Measurements from ENCODE around the gene PYGO1.
"Not testable (repeated sequence)": the region's sequence is repeated elsewhere in the genome, so short reads cannot be mapped to it uniquely, and the experiment has no call there.

Gene PYGO1

DNA sequence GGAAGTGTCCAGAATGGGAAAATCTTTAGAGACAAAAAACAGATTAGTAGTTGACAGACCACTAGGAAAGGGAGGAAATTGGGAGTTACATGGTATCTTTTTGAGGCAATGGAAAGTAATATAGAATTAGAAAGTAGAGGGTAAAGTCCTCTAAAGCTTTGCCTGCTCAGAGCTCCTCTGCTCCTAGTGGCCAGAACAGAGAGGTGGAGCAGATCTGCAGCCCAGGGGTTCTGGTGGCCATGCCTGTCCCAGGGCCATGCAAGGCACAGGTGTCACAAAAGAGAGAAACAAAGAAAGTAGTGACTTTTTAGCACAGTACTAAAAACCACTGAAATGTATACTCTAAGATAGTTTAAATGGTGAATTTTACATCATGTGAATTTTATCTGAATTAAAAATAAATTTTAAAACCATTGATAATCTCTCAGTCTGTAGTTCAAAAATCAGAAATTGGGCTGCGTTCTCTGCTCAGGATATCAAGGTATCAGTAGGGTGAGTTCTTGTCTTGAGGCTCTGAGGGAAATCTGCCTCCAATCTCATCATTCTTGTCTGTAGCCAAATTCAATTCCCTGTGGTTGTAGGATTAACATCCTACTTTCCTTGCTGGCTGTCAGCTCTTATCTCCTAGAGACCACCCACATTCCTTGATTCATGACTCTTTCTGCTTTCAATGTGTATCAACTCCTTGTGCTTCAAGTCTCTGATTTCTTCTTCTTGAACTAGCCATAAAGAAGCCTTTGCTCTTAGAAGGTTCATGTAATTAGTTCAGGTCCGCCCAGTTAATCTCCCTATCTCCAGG, 23.6 kb downstream of the PYGO1 start:
- no peak for FAIRE-seq

DNA sequence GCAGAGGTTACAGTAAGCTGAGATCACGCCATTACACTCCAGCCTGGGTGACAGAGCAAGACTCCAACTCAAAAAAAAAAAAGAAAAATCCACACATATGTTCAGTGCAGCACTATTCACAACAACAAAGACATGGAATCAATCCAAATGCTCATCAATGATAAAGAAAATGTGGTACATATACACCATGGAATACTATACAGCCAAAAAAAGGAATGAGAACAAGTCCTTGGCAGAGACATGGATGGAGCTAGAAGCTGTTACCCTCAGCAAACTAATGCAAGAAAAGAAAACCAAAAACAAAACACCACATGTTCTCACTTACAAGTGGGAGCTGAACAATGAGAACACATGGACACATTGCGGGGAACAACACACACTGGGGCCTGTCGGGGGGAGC, 25.5 kb downstream of the PYGO1 start:
- FAIRE-seq, result no peak

DNA sequence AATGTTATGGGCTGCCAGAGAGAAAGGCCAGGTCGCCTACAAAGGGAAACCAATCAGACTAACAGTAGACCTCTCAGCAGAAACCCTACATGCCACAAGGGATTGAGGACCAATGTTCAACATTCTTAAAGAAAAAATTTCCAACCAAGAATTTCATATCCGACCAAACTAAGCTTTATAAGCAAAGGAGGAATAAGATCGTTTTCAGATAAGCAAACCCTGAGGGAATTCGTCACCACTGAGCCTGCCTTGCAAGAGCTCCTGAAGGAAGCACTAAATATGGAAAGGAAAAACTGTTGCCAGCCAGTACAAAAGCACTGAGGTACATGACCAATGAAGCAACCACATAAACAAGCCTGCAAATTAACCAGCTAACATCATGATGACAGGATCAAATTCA, 33.1 kb downstream of the PYGO1 start:
- no peak for FAIRE-seq

DNA sequence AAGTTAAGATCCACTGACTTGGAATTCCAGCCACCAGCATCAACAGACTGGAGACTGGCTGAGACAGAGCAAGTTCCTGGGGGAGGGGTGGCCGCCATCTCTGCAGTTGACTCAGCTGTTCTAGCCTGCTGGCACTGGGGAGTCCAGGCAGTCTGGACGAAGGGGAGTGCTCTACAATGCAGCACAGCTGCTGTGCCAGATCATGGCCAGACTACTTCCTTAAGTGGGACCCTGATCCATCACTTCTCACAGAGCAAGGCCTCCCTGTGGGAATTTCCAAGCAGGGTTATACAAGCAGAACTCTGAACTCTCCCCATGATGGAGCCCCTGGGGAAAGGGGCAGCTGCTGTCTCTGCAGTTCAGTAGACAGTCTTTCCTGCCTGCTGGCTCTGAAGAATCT, 35.2 kb downstream of the PYGO1 start:
- no peak for FAIRE-seq

DNA sequence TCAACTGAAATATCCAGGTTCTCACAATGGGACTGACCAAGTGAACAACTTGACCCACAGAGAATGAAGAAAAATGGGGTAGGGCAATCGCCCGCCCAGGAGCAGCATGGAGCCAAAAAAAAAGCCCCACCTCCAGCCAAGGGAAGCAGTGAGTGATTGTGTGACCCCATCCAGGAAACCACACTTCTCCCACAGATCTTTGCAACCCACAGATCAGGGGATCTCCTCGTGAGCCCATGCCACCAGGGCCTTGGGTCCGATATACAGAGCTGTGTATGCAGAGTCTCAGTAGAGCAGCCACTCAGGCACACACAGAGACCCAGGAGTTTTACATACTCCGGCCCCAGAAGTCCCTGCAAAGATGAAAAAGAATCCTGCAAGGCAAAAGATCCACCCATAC, 35.7 kb downstream of the PYGO1 start:
- FAIRE-seq, result no peak

DNA sequence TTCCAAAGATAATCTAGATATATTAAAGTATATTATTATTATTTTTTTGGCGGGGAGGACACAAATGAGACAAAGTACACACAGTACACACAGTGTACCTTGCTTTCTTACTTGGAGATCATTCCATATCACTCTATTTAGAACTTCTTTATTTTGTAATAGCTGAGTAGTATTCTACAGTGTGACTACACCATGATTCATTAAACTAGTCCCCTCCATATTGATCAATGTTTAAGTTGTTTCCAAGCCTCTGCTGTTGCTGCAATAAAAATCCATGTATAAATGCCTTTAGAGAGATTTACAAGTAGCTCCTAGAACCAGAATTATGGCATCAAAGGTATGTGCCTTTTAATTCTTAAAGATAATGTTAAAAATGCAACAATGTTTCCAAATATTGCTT, 38.8 kb downstream of the PYGO1 start:
- FAIRE-seq, result no peak

DNA sequence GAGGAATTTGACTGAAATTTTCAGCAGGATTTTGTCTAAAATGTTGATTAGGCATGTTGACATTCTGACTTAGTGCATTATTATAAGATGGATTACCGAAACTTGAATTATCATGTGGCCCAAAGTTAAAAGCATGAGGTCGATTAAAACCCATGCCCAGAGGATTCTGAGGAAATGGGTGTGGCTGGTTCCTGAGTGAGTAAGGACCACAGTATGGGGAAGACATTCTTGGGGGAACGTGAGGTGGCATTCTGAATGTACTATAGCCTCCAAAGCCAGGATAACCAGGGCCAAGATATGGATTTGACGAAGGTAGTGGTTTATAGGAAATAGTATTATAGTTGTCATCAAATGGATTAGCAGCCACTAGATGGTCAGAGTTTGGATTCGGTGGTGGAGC, 41.4 kb downstream of the PYGO1 start:
- FAIRE-seq, result no peak

DNA sequence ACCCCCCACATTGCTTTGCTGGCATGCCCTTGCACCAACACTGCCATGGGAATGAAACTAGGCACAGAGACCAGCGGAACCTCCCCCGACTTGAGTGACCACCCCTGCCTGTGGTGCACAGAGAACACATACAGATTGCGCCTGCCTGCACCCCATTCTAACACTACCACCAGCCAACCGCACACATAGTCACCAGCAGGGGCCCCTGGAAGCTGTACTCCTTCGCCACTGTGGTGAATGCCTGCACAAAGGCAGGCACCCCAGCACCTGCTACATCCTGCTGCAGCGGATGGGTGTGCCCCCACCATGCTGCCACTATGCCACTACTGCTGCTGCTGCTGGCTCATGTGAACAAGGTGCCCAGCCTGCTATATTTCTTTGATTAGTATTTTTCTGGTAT, 52.7 kb downstream of the PYGO1 start:
- FAIRE-seq, result no peak

DNA sequence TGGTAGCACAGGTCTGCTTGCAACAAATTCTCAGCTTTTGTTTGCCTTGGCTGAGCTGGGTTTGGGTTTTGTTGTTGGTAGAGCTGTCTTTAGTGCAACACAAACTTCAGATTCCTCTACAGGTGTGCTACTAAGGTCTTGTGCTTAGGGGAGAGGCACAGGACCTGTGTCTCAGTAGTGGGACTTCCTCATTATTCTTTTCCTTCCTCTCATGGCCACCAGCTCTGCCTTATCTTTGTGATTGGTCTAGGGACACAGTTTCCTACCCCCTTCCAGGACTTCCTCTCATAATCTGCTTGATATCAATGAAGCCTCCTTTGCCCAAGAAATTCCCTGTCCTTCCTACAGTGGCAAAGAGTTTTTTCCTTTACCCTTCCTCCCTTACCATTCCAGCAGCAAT, 55.2 kb downstream of the PYGO1 start:
- no peak for FAIRE-seq

DNA sequence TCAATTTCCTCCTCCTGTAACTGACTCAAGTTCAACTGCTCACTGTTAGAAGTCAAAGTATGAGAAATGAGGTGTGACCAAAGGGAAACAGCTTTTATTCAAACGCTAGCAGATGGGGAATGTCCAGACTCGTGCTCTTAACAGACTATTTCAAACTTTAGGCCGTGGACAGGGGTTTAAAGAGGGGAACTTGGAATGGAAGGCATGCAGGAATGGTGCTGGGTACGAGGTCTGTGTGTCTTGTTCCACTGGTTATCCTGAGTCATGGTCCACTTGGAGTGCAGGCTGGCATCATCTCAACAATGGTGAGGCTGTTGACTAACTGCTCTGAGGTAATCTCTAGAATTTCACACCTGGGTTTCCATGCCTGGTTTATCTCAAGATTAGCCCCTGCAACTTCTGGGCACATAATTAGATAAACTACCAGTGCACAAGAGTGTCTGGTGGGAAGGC, 57.3 kb downstream of the PYGO1 start:
- no peak for FAIRE-seq

DNA sequence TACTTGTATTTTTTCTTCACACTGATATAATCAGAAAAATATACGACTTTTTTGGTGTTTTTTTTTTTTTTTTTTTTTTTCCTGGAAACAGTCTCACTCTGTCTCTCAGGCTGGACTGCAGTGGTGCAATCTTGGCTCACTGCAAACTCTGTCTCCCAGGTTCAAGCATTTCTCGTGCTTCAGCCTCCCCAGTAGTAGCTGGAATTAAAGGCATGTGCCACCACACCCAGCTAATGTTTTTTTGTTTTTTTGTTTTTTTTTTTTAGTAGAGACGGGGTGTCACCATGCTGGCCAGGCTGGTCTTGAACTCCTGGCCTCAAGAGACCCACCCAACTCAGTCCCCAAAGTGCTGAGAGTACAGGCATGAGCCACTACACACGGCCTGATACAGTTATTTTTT, 59.3 kb downstream of the PYGO1 start:
- FAIRE-seq, result no peak

DNA sequence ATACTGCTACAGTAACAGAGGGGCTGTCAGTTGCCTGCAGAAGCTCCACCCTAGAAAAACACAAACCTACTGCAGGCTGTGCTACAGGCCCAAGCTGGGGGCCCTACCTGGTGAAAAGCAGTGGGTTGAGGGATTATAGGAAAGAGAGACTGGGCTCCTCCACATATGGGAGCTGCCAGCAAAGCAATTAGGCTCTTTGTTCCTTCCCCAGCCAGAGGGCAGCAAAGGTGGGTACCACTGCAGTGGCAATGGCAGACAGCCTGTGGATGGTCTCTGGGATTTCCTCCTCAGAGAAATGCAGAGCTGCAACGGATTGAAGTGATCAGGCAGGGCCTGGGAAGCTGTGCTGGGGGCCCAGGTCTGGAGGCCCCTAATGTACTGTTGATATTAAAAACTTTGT, 61.0 kb downstream of the PYGO1 start:
- no peak for FAIRE-seq

DNA sequence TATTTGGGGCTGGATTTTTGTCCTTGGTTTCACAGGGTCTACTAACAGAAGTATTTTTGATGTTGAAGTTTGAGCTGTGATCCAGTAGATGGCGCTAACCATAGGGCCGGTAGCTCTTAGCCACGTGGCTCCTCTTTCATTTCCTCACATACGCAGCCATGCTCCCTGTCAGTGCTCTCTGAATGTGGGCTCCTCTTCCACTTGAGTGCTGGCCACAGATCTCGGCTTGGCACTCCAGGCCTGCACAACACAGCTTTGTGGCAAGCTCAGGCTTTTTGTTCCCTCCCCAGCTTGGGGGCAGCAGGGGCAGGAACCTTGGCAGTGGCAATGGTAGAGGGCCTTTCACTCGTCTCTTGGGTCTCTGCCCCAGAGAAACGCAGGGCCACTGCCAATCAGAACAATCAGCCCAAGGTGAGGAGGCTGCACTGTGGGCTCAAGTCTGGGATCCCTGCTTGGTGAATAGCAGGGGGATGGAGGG, 61.5 kb downstream of the PYGO1 start:
- FAIRE-seq, result no peak

DNA sequence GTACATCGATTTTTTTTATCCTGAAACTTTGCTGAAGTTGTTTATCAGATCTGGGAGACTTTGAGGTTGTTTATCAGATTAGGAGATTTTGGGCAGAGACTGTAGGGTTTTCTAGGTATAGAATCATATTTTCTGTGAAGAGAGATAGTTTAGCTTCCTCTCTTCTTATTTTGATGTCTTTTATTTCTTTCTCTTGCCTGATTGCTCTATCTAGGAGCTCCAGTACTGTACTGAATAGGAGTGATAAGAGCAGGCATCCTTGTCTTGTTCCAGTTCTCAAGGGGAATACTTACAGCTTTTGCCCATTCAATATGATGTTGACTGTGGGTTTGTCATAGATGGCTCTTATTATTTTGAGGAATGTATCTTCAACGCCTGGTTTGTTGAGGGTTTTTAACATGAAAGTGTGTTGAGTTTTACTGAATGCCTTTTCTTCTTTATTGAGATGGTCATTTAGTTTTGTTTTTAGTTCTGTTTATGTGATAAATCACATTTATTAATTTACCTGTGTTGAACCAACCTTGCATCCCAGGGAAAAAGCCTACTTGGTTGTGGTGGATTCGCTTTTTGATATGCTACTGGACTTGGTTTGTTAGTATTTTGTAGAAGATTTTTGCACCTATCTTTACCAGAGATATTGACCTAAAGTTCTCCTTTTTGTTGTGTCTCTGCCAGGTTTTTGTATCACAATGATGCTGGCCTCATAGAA, 65.2 kb downstream of the PYGO1 start:
- no peak for FAIRE-seq

DNA sequence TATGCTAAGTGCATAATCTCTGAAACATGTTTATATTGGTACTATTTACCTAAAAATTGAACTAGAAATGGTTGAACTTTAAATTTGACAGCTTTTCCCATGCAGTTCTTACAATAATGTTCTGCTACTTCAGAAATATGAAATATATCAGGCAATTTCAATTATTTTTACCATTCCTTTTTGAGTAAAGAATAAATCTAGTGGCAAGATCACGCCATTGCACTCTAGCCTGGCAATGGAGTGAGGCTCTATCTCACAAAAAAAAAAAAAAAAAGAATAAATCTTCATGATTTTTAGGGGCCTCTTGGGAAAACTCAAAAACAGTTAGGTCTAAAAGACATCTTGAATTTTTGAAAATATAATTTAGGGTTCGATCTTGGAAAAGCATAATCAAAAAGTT, 69.5 kb downstream of the PYGO1 start:
- no peak for FAIRE-seq

DNA sequence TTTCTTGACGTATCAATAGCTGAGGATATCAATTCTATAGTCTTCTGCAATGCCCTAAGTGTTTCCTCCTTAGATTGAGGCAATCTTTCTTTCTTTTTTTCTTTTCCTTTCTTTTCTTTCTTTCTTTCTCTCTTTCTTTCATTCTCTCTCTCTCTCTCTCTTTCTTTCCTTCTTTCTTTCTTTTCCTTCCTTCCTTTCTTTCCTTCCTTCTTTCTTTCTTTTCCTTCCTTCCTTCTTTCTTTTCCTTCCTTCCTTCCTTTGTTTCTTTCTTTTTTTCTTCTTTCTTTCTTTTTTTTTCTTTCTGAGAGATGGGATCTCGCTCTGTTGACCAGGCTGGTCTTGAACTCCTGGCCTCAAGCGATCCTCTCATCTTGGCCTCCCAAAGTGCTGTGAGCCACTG, 70.1 kb downstream of the PYGO1 start:
- FAIRE-seq, result no peak

DNA sequence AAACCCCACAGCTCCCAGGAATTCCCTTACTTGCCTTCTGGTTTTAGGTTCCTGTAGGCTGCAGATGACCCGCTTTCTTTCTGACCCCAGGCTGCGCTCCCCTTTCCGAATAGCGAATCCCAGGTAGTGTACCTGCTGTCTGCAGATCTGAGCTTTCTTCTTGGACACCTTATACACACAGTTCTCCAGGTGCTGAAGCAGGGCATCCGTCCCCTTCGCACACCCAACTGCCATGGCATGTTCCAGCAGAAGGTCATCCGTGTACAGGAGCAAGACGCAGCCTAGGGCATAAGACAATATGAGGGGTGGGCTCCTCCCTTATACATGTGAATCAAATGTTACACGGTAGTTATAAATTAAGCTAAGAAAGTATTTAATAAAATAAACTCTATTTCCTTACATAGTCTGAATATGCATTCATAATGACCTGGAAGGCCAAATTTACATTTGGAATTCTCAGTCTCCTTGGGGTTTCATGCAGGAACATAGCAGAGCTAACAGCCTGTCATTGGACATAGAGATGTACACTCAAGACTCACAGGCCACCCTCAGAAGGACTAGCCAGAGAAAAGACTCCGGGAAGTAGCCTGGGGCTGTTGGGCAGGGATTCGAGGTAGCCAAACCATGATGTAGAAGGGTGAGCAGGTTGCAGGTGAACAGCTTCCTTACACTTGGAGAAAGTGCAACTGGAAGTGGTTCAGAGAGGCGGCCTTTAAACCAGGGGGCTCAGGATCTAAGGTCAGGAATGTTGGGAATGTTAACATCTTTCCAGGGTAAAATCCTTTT, 72.0 kb downstream of the PYGO1 start:
- no peak for FAIRE-seq

DNA sequence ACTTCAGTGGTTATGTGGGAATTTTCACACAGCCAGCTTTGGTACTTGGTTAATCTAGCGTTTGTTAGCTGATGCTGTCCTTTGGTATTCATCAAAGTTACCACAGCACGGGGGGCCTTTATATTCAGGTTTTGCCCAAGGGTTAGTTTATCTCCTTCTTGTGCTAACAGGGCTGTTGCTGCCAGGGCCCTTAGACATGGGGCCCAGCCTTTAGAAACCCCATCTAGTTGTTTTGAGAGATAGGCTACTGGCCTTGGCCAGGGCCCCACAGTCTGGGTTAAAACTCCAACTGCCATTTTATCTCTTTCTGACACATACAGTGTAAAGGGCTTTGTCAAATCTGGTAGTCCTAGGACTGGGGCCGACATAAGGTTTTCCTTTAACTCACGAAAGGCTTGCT, 72.7 kb downstream of the PYGO1 start:
- FAIRE-seq, result no peak

DNA sequence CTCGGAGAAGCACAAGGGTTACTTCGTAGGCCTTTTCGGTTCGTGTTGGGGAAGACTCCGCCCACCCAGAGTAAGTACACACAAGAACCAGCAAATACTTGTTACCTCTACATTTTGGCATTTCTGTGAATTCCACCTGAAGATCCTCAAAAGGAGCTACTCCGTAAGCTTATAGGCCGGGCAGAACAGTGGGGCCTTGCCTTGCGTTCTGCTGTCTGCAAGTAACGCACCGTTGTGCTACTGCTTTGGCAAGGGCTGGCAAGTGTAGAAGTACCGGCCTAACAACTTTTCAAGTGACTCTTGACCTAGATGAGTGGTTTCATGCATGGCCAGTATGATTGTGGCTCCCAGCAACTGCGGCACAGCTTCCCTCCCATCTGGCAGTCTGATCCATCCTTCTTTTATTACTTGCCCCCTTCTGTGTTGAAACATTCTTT, 73.7 kb downstream of the PYGO1 start:
- FAIRE-seq, result no peak

DNA sequence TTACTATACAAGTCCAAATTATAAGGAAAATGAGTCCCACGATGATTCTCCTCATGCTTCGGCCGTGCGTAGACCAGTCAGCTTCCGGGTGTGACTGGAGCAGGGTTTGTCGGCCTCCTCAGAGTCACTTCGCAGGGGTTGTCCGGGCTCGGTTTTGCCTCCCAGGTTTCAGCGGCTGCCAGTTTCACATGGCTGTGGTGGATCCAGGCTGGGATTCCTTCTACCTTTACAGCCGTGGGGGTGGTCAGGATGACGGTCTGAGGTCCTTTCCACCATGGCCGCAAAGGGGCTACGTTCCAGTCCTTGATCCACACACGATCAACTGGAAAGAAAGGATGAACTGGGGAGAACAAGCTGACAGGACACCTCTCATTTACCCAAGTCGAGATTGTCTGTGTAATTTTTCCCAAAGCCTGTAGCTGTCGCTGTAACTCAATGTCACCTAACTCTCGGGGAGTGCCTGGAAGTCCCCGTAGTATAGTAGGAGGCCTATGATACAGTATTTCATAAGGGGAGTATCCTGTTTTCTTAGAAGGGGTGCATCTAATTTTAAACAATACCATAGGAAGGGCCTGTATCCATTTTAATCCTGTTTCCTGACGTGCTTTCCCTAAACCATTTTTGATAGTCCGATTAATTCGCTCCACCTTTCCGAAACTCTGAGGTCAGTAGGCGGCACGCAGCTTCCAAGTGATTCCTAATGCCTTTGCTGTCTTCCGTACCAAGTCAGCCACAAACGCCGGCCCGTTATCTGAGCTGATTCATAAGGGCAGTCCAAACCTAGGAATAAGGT, 74.3 kb downstream of the PYGO1 start:
- not testable (repeated sequence) for FAIRE-seq

DNA sequence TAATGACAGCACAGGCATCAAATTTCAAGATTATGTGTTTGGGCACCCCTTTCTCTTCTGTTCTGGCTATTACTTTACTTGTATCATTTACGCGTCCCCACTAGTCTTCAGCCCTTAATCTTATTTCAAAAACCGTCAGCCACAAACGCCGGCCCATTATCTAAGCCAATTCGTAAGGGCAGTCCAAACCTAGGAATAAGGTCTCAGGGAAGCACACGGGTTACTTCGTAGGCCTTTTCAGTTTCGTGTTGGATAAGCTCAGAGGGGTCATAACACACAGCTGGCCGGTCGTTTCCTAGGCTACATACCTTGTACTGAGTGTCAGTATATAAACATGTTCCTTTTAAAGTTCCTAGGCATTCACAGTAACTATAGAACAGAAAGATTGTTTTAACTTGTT, 75.0 kb downstream of the PYGO1 start:
- FAIRE-seq, result no peak

DNA sequence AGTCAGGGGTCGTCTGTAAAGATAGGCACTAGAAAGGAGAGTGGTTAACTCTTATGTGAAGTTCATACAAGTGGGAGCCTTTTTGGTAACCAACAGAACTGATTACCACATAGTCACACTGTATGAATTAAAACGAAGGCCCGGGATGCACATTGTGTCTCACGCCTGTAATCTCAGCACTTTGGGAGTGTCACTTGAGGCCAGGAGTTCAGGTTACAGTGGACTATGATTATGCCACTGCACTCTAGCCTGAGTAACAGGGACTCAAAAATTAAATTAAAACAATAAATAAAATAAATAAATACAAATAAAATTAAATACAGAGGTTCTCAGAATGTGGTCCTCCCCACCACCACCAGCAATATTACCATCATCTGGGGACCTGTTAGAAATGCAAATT, 80.6 kb downstream of the PYGO1 start:
- FAIRE-seq, result no peak

DNA sequence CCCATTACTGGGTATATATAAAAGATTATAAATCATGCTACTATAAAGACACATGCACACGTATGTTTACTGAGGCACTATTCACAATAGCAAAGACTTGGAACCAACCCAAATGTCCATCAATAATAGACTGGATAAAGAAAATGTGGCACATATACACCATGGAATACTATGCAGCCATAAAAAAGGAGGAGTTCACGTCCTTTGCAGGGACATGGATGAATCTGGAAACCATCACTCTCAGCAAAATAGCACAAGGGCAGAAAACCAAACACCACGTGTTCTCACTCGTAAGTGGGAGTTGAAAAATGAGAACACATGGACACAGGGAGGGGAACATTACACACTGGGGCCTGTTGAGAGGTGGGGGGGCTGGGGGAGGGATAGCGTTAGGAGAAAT, 82.7 kb downstream of the PYGO1 start:
- not testable (repeated sequence) for FAIRE-seq

Data from endometrium (tissue), 2 donors.